ENCODE results near the gene PHF23.

The PHF23 gene

DNA sequence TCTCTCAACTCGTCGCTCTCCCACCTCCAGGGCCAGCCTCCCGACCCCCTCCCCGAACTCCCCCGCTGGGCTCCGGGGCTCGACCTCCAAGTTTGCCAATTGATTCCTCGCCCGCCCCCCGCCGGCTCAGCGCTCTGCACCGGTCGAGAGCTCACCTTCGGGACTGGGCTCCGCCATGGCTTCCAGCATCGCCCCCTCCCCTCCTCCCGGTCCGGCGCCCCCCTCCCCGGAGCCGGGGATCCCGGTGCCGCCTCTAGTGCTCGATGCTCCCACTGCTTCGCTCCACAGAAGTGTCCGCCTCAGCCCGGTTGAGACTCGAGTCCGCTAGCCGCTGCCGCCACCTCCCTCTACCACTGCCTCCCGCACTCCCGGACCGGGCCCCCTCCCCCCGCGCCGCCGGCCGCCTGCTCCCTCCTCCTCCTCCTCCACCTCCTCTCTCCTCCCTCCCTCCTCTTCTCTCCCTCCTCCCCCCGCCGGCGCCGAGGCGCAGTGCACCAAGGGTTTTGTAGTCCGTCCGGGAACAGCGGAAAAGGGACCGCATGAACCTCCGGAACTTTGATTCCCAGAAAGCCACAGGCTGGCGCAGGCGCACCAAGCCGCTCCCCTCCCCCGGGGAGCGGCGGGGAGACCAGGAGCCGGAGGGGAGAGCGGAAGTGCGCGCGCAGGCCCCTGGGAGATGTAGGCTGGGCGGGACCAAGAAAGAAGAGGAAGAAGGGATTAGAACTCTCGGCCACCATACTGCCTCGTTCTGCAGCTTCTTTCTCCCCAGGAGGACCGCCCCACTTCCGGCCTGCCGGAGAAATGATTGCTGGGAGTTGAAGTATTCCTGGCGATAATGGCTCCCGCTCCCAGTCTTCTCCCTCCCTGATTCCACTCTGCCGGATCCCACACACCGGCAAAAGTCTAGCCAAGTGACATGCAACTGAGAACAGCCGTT is at the start of gene PHF23:
Gene PHF23 (minus strand): TSS at position 367 of the 937 bp plus-strand sequence. CDS start 178 bp downstream, at position 189.
- DNase-seq: peak; percentile 99

DNA sequence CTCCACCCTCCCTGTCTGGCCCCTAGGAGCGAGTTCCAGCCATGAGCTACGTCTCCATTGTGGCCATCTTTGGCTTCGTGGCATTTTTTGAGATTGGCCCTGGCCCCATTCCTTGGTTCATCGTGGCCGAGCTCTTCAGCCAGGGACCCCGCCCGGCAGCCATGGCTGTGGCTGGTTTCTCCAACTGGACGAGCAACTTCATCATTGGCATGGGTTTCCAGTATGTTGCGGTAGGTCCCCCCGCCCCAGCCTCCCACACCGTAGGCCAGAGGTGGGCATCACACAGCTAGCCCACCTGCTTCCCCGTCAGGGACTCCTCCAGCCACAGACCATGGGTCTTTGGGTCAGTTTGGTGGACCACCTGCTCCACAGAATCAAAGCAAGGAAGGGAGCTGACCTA is 46.4 kb upstream of the PHF23 start:
- no peak for DNase-seq

DNA sequence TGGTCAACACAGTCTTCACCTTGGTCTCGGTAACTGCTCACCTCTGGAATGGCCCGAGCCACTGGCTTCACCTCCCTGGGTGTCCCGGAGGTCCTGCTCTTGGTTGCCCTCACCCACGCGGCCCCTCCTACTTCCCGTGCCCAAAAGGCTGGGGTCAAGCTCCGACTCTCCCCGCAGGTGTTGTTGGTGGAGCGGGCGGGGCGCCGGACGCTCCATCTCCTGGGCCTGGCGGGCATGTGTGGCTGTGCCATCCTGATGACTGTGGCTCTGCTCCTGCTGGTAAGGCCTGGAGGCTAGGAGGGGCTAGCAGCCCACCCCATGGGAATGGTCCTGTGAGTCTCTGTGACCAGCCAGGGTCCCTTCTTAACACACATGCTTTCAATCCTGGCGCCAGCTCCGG is 45.7 kb upstream of the PHF23 start:
- no peak for DNase-seq

DNA sequence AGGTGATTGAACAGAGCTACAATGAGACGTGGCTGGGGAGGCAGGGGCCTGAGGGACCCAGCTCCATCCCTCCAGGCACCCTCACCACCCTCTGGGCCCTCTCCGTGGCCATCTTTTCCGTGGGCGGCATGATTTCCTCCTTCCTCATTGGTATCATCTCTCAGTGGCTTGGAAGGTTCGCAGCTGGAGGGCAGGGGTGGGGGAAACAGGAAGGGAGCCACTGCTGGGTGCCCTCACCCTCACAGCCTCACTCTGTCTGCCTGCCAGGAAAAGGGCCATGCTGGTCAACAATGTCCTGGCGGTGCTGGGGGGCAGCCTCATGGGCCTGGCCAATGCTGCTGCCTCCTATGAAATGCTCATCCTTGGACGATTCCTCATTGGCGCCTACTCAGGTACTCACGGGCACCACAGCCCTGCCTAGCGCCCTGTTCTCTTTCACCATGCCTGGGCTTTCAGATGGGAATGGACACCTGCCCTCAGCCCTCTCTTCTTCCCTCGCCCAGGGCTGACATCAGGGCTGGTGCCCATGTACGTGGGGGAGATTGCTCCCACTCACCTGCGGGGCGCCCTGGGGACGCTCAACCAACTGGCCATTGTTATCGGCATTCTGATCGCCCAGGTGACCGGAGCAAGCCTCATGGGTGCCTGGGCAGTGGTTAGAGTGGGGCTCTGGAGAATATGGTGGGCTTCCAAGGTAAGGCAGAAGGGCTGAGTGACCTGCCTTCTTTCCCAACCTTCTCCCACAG is 44.4 kb upstream of the PHF23 start:
- no peak for DNase-seq

DNA sequence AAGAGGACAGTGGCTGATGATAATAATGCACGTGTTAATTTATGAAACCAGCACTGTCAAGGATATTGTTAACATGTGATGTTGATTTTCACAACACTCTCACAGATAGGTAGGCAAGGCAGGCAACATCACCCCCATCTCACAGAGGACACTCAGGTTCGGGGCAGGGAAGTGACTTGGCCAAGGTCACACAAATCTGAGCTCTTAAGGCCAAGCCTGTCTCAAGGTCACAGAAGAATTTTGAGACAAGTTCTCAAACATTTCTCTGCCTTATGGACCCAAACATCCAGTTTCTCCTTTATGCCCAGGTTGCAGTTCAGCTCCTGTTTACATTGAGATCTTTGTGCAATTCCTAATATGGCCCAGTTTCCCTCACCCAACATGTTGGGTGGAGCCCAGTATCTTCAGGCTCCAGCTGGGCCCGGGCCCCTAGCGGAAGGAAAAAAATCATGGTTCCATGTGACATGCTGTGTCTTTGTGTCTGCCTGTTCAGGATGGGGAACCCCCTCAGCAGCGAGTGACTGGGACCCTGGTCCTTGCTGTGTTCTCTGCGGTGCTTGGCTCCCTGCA is 43.6 kb upstream of the PHF23 start:
- DNase-seq: no peak

DNA sequence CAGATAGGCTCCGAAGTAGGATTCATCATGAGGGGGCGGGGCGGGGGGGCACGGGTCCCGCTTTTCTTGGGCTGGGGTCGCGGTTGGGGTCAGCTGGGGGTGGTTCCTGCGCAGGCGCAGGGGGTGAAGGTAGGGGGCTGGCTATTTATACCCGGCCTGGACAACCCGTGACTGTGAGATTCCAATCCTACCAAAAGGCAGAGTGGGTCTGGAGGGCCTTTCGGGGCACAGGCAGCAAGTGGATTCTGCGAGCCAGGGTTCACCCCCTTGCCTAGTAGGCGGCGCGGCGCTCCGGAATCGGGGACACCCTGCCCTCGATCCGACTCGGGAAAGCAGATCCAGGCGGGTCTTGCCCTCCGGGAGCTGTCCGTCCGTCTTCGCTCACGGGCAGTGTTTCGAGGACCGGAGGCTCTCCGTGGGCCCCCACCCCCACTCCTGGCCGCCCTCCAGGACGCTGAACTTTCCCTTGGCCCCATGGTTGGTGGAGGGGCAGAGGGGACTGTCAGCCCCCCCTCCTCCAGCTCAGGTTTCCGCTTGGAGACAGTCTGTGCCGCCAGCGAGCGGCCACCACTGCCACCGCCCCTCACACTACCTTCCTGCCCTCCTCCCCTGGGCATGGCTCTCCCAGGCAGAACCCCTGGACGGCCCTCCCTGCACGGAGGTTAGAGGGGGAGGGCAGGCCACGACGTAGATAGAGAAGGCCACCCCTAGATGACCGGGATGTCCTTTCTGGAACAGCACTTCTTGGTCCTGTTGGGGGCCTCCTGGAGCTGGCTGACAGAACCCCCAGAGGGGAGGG is 42.9 kb upstream of the PHF23 start:
- DNase-seq: no peak

DNA sequence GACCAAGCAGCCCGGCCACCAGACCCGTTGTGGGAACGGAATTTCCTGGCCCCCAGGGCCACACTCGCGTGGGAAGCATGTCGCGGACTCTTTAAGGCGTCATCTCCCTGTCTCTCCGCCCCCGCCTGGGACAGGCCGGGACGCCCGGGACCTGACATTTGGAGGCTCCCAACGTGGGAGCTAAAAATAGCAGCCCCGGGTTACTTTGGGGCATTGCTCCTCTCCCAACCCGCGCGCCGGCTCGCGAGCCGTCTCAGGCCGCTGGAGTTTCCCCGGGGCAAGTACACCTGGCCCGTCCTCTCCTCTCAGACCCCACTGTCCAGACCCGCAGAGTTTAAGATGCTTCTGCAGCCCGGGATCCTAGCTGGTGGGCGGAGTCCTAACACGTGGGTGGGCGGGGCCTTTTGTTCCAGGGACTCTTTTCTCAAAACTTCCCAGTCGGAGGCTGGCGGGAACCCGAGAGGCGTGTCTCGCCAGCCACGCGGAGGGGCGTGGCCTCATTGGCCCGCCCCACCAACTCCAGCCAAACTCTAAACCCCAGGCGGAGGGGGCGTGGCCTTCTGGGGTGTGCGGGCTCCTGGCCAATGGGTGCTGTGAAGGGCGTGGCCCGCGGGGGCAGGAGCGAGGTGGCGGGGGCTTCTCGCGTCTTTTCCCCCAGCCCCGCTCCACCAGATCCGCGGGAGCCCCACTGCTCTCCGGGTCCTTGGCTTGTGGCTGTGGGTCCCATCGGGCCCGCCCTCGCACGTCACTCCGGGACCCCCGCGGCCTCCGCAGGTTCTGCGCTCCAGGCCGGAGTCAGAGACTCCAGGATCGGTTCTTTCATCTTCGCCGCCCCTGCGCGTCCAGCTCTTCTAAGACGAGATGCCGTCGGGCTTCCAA is 42.1 kb upstream of the PHF23 start, which contains the start of gene SLC2A4:
Gene SLC2A4 (plus strand): TSS at position 645 of the 879 bp plus-strand sequence. CDS start 217 bp downstream, at position 862.
- DNase-seq: peak; percentile 63

DNA sequence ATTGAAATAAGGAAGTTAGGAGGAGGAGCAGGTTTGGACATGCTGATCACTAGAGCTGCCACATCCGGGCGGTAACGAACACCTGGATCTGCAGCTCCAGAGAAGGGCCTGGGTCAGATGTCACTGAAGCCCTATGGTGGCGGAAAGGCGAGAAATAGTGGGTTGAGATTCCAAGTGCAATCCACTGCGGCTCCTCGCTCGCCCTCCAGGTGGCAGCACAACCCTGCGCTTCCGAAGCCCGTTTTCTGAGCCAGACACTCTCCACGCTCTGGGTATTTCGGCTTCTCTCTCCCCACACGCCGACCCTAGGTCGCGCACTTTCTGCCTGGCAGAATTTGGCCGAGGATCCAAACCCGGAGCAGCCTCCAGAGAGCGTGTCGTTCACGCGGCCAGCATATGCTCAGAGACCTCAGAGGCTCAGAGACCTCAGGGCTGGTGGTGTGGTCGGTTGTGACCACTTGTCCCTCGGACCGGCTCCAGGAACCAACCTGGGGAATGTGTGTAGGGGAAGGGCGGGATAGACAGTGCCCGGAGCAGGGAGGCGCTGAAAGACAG is 41.3 kb upstream of the PHF23 start:
- peak; percentile 69 for DNase-seq

DNA sequence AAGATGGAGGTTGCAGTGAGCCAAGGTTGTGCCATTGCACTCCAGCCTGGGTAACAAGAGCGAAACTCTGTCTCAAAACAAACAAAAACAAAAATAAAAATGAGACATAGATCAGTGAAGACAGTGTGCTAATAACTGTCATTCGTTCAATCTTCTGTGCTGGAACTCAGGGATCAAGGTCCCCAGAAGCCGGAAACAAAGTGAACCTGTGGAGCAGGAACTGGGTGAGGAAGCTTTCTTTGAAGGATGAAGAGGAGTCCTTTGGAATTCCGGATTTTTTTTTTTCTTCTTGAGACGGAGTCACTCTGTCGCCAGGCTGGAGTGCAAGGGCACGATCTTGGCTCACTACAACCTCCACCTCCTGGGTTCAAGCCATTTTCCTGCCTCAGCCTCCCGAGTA is 40.2 kb upstream of the PHF23 start:
- DNase-seq: no peak

DNA sequence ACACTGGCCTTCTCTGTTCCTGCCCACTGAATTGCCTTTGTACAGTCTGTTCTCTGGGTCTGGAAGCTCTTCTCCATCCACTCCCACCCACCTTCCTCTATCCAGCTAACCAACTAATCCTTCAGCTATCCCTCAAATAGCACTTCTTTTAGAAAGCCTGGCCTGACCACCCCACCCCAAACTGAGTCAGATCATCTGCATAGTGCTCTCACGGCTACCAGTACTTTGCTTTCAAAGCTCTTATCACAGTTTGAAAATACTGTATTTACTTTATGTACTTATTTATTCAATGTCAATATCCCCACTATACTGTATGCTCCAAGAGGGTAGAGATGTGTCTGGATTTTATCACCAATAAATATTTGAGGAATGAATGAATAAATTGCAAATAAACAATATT is 27.5 kb upstream of the PHF23 start:
- no peak for DNase-seq

DNA sequence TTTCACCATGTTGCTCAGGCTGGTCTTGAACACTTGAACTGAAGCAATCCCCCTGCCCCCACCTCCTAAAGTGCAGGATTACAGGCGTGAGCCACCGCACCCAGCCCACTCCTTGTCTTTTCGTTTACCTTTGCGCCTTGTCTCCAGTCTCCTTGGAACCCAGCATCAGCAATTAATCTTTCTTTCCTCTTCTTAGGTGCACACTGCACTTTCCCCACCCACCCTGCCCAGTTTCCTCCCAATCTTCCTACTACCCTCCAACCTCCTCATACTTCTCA is 24.5 kb upstream of the PHF23 start:
- no peak for DNase-seq

DNA sequence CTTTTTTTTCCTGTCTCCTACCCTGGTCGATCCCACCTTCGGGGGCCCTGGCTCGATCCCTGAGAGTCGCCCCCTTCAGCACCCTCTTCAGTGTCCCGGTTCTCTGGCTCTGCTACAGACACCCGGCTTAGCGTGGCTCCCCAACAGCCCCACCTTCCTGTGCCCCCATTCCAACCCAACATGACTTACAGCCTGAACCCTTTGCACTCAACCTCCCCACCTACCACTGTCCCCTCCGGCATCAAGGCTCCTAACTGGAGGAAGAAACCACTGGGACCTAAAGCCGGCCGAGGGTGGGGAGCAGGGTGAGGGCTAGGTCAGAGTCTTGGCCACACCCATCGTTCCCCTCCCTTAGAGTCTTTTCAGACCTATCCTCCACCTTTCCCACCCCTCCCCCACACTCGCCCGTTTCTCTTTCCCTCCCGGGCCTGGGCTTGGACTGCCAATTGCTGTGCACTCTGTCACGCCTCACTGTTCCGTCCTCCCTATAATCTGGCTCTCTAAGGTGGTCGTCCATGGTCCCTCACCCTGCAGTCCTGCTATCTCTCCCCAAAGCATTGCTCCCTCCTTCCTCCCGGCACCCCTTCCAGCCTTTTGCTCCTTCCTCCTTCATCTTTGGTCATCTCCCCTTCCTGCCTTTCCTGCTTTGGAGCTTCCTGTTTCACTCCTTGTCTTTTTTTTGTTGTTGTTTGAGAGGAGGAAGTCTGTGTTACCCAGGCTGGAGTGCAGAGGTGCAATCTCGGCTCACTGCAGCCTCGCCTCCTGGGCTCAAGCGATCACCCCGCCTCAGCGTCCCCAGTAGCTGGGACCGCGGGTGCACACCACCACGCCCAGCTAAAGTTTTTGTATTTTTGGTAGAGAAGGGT is 23.9 kb upstream of the PHF23 start:
- DNase-seq: no peak

DNA sequence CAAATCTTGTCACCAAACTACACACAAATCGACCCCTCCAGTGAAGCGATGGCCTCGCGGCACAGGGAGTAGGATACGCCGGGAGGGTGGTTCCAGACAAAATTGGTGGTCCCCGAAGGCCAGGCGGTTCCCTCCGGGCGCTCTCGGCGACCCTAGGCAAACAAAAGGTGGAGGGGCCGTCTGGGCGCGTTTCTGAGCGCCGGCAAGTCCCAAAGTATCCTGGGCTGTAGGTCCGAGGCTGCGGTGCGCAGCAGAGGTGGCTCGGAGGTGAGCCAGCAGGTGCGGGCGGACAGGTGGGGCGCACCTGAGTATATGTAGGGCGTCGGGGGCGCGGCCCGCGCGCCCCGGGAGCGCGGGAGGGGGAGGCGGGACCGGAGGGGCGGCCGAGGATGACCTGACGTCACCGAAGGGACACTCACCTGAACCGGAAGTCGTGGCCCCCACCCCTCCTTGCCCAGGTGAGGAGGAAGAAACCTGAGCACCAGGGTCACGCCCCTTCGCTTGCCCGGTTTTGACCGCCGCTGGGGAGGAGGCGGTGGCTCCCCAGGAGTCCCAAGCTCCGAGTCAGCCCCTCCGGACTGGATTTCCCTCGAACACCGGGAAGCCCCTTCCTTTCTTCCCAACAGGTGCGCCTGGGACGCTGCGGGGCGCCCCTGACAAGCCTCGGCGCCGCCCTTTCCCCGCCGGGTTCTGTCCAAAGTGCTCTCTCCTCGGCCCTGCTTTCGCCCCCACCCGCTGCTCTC is 23.1 kb upstream of the PHF23 start, which contains the start of gene CLDN7:
Gene CLDN7 (minus strand): TSS at position 287 of the 743 bp plus-strand sequence. CDS start 435 bp downstream, outside the sequence.
- no peak for DNase-seq

DNA sequence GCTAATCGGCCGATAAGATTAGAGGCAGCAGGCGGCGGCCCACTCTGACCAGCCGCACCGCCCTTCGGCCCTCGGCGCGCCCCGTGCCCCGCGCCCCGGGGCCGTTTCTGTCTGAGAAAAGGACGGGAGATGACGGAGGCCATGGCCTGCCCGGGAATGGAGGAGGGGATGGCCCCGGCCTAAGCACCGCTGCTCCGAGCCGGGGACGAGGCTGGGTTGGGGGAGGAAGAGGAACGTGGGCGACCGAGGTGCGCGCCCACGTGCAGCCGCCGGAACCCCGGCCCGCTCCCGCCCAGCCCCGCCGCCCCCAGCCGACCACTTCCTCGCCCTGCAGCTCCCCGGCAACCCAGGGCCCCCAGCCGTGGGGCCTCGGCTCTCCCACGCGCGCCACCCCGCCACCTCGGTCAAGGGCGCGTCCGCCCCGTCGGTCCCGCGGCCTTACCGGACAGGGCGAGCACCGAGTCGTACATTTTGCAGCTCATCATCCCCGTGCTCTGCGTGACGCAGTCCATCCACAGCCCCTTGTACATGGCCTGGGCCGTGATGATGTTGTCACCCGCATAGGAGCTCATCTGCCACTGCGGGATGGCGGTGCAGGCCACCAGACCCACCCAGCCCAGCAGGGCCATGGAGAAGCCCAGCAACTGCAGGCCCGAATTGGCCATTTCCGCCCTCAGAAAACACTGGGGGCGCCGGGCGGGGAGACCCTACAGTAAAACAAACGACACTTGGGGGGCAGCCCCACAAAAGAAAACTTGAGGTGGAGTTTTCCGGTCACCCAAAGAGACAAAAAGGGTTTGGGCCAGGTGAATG is 22.3 kb upstream of the PHF23 start:
- no peak for DNase-seq

DNA sequence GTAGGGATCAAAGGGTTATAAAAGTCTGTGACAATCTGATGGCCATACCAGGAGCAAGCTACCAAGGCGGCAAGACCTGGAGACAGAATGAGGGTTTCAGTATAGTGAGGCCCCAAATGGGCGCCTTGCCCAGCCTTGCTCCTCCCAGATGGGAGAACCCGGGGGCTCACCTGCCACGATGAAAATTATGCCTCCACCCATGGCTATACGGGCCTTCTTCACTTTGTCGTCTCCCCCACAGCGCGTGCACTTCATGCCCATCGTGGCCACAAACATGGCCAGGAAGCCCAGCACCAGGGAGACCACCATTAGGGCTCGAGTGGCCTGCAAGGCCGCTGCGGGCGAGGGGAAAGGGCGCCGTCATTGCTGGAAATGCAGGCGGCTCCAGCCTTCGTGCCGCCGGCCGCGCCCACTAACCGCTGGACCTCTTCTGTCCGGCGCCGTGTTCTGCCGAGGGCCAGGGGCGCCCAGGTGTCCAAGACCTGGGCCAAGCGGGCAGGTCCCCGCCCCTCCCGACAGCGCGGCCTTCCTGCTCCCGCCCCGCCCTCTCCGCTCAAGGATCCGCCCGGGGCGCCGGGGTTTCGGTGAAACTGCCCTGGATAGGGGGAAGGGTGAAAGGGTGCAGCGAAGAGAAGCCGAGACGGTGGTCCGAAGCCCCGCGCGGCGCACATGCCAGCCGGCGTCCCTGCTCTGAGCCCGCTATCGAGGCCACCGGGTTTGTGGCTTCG is 21.6 kb upstream of the PHF23 start:
- no peak for DNase-seq

DNA sequence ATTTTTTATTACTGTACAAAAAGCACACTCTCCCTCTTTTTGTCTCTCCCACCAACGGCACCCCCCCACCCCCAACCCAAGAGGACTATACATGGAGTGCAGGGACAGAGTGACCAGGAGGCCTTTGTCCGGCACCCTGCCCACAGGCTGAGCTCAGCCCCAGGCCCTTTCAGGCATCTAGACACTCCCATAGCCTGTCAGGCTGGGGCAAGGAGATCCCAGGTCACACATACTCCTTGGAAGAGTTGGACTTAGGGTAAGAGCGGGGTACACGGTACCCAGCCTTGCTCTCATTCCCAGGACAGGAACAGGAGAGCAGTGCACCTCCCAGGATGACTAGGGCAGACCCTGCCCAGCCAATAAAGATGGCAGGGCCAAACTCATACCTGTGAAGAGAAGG is 20.9 kb upstream of the PHF23 start:
- DNase-seq: no peak

DNA sequence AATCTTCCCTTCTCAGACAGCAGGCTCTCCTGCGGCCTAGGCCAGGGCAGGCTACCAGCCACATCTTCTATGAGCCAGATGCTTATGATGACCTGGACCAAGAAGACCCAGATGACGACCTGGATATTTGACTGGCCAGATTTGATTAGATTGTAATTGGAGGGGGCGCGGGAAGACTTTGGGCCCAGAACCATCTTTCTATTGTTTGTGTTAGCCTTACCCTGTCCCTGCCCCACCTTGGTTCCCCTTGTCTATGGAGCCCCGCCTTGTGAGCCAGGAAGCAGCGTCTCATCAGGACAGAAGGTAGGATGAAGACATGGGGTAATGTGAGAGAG is 20.3 kb upstream of the PHF23 start:
- no peak for DNase-seq
